Mucosa of stomach (tissue), 1 donor: ENCODE results near the gene EXOC6B.

Source experiments
- H3K27me3 ChIP-seq: one replicate; pipeline ENCODE4 v1.7.0; 2013; ENCODE audit warnings: mild to moderate bottlenecking, low read length; ENCODE audit not compliant: control insufficient read depth, insufficient read depth
- H3K36me3 ChIP-seq: one replicate; pipeline ENCODE4 v1.7.0; 2013; ENCODE audit warnings: low read length; ENCODE audit not compliant: control insufficient read depth, insufficient read depth
- H3K4me1 ChIP-seq: one replicate; pipeline ENCODE4 v1.7.0; 2013; ENCODE audit warnings: mild to moderate bottlenecking, low read length; ENCODE audit not compliant: control insufficient read depth, insufficient read depth
- H3K4me3 ChIP-seq: one replicate; pipeline ENCODE4 v1.7.0; 2013; ENCODE audit warnings: low read length
- H3K9ac ChIP-seq: one replicate; pipeline ENCODE4 v1.7.0; 2013; ENCODE audit warnings: mild to moderate bottlenecking, low read length, moderate library complexity
- H3K9me3 ChIP-seq: one replicate; pipeline ENCODE4 v1.7.0; 2013; ENCODE audit warnings: mild to moderate bottlenecking, low read length, moderate library complexity; ENCODE audit not compliant: control insufficient read depth
- donor health status: Pancreatic carcinoma.

Gene EXOC6B

DNA sequence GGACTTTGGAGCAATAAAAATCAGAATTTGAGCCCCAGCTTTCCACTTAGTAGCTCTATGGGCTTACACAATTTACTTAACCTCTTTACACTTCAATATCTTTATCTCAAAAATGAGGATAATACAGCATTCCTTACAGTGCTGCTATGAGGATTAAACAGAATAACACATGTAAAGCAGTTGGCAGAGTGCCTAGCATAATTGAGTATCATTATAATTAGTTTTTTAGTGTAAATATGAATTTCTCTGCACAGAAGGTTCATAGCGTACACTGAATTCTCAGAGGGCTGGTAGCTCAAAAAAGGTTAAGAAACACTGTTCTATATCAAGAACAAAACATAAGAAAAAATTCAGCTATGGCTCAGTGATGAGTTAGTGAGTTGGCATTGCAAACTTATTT, 487.8 kb downstream of the EXOC6B start:
- Histone ChIP-seq H3K4me3 (no peak overlapping the region), H3K9ac (no peak overlapping the region), H3K36me3 (no peaks in the 10 kb centered on the region), H3K27me3 (no peaks in the 10 kb centered on the region), H3K9me3 (no peaks in the 10 kb centered on the region), H3K4me1 (no peaks in the 10 kb centered on the region)

DNA sequence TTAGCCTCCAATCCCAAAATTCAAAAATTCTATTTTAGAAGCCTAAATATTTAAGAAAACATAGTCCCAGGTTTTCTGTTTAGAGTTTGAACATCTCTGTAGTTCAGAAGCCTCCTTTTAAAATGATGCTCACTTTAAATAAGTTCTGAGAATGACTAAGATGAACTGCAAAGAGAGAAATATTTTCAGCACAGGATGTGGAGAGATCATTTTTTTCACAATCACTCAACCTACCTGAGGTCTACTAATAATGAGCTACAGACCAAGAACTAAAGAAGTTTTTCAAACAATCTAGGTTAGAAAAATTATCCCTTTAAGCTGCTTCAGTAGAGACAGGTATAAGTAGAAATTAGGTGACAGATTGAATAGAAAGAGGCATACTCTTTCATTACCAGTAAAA, 493.1 kb downstream of the EXOC6B start:
- Histone ChIP-seq H3K36me3 (no peaks in the 10 kb centered on the region), H3K9me3 (no peaks in the 10 kb centered on the region), H3K9ac (no peak overlapping the region), H3K4me3 (no peak overlapping the region), H3K27me3 (no peaks in the 10 kb centered on the region), H3K4me1 (no peaks in the 10 kb centered on the region)

DNA sequence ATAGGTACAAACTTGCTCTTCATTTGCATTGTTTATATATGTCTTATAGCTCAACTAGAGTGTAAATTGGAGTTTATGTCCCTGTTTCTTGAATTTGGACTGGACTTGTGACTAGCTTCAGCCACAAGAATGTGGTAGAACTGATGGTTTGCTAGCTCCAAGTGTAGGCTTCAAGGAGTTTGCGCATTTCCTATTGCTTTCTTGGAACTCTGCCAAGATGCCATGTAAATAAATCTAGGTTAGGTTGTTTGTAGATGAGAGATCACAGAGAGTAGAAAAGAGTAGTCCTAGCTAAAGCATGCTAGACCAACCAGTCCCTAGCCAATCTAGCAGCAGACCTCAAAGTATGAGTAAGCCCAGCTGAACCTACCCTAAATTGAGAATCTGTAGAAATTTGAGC, 495.2 kb downstream of the EXOC6B start:
- Histone ChIP-seq H3K36me3 (no peaks in the 10 kb centered on the region), H3K9me3 (no peaks in the 10 kb centered on the region), H3K4me3 (no peak overlapping the region), H3K4me1 (no peaks in the 10 kb centered on the region), H3K27me3 (no peaks in the 10 kb centered on the region), H3K9ac (no peak overlapping the region)

DNA sequence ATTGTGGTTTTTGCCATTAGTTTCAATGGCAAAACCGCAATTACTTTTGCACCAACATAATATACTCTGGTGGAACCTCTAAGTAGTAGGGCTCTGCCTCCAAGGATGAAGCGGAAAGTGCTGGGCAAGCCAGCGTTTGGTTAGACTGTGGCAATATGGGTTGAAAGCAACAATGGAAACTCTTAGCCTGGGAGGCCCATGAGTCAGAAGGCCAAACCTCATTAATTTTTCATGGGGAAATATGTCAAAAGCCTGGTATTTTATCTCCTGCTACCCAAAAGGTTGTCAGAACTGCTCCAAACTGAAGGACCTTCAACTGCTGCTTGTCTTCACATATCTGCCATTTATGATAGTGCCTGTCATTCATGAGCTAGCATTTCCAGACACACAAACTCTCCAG, 499.1 kb downstream of the EXOC6B start:
- H3K4me3 ChIP-seq: no peak overlapping the region
- no peaks in the 10 kb centered on the region for H3K27me3 ChIP-seq
- H3K9ac ChIP-seq: no peak overlapping the region
- H3K9me3 ChIP-seq: no peaks in the 10 kb centered on the region
- H3K4me1 ChIP-seq: no peaks in the 10 kb centered on the region
- H3K36me3 ChIP-seq: no peaks in the 10 kb centered on the region

DNA sequence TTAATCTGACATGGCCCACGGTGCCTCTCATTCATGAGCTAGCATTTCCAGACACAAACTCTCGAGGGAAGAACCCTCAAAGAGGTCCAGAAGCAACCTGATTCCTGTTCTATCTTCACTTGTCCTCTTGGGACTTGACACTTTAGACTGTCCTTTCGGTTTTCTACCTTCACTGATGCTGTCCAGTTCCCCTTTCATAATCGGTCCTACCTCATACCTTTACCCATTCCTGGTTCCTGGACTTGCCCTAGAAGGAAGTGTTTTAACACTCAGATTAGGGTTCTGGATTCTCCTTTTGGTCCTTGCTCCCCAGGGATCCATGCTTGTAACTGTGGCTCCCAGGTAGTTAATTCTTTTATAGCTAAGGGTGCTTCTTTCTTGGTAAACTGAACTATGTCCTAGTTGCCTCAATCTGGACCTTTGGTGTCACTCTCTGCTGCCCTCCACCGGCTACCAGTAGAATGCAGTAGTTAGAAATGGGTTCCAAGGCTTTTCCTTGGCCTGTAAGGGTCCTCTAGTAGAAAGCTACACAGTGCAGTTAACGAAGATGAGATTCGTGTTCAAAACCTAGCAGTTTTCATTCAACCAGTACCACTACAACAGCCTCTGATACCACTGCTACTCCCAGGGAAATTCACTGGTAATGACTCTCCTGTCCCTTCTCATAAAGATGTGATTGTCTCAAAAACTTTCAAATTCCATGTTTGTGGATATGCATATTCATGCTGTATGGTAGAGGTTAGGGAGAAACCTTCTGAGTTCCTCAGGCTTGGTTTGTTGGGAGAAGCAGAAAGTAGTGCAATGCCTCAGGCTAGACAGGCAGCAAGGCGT, 500.0 kb downstream of the EXOC6B start:
- H3K9ac ChIP-seq: no peak overlapping the region
- H3K4me1 ChIP-seq: no peaks in the 10 kb centered on the region
- no peaks in the 10 kb centered on the region for H3K36me3 ChIP-seq
- no peaks in the 10 kb centered on the region for H3K9me3 ChIP-seq
- H3K4me3 ChIP-seq: no peak overlapping the region
- H3K27me3 ChIP-seq: no peaks in the 10 kb centered on the region

DNA sequence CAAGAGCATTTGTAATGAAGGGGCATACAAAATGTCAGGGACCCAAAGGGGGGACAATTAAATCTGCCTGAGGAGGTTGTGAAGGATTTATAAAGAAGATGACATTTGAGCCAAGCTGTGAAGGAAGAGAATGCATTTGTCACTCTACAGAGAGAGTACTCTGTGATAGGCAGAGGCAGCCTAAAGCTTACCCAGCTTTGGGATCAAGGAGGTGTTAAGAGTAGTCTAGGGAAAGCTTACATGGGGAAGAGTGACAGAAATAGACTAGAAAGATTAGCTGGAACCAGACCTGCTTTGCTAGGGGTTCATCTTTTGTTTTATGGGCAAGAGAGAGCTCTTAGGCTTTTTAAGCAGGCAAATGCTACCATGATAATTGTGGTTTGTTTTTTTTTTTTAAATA, 509.1 kb downstream of the EXOC6B start:
- H3K4me3 ChIP-seq: no peak overlapping the region
- H3K27me3 ChIP-seq: no peaks in the 10 kb centered on the region
- H3K9ac ChIP-seq: no peak overlapping the region
- H3K9me3 ChIP-seq: no peaks in the 10 kb centered on the region
- no peaks in the 10 kb centered on the region for H3K4me1 ChIP-seq
- H3K36me3 ChIP-seq: no peaks in the 10 kb centered on the region

DNA sequence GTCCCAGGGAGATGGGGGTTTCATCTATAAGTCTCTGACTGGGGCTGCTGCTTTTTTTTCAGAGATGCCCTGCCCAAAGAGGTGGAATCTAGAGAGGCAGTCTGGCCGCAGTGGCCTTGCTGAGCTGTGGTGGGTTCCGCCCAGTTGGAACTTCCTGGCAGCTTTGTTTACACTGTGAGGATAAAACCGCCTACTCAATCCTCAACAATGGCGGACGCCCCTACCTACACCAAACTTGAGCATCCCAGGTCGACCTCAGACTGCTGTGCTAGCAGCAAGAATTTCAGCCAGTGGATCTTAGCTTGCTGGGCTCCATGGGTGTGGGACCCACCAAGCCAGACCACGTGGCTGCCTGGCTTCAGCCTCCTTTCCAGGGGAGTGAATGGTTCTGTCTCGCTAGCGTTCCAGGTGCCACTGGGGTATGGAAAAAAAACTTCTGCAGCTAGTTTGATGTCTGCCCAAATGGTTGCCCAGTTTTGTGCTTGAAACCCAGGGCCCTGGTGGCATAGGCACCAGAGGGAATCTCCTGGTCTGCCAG, 525.6 kb downstream of the EXOC6B start:
- Histone ChIP-seq H3K27me3 (no peaks in the 10 kb centered on the region), H3K9me3 (no peaks in the 10 kb centered on the region), H3K4me1 (no peaks in the 10 kb centered on the region), H3K4me3 (no peak overlapping the region), H3K9ac (no peak overlapping the region), H3K36me3 (no peaks in the 10 kb centered on the region)

DNA sequence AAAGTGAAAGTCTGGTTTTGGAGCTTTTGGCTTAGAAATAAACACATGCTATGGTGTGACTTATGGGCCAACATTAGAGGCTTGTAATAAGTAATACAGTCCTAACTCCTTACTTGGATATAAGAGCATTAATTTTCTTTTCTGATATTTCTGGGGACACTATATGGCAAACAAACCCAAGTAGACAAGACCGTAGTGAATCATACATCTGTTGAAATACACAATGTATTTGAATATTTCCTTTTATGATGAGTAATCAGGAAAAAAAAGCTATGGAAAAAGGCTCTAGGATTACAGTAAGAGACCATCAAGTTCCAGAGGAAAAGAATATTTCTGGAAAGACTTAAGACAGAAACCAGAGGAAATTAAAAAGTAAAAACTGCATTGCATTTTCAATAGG, 532.2 kb downstream of the EXOC6B start:
- no peak overlapping the region for H3K4me3 ChIP-seq
- H3K27me3 ChIP-seq: no peaks in the 10 kb centered on the region
- no peak overlapping the region for H3K9ac ChIP-seq
- no peaks in the 10 kb centered on the region for H3K36me3 ChIP-seq
- H3K4me1 ChIP-seq: no peaks in the 10 kb centered on the region
- no peaks in the 10 kb centered on the region for H3K9me3 ChIP-seq

DNA sequence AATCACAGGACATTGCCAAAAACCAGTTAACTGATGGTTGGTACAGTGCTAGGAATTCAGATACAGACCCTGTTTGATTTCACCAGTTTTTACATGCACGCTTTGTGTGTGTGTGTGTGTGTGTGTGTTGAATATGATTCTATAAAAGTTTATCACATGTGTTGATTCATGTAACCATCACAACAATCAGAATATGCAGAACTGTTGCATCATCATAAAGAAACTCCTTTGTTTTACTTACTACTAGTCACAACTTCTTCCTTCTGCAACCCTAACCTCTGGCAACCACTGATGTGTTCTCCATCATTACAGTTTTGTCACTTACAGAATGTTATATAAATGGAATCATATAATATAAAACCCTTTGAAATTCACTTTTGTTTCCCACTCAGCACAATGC, 533.4 kb downstream of the EXOC6B start:
- H3K9me3 ChIP-seq: no peaks in the 10 kb centered on the region
- H3K9ac ChIP-seq: no peak overlapping the region
- H3K4me1 ChIP-seq: no peaks in the 10 kb centered on the region
- no peaks in the 10 kb centered on the region for H3K36me3 ChIP-seq
- no peak overlapping the region for H3K4me3 ChIP-seq
- no peaks in the 10 kb centered on the region for H3K27me3 ChIP-seq

DNA sequence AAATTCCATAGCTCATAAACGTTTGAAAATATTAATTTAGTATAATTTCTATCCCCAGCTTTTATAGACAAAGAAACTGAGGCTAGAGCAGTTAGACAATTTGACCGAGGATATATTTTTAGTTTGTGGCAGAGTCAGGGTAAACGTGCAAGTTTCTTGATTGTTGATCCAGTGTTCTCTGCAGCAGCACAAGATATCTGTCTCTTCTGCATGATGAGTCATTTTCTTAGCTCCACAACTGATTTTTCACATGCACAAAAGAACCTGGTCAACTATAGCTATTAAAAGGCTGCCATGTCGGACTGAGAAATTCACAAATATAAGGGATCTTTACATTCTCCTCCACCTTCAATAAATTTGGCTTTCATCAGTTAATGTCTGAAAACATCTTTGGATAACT, 534.8 kb downstream of the EXOC6B start:
- Histone ChIP-seq H3K9ac (no peak overlapping the region), H3K36me3 (no peaks in the 10 kb centered on the region)

DNA sequence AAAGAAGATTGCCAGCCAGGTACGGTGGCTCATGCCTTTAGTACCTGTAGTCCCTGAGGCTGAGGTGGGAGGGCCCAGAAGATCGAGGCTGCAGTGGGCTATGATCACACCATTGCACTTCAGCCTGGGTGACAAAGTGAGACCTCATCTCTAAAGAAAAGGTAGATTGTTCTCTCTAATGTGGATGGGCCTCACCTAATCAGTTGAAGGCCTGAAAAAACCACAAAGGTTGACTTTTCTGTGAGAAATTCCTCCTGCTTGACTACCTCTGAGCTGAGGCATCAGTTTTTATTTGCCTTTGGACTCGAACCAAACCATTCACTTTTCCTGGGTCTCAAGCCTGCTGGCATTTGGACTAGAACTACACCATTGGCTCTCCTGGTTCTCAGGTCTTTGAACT, 536.1 kb downstream of the EXOC6B start:
- no peaks in the 10 kb centered on the region for H3K4me1 ChIP-seq
- no peaks in the 10 kb centered on the region for H3K9me3 ChIP-seq
- H3K4me3 ChIP-seq: no peak overlapping the region
- H3K36me3 ChIP-seq: no peaks in the 10 kb centered on the region
- H3K27me3 ChIP-seq: no peaks in the 10 kb centered on the region
- H3K9ac ChIP-seq: no peak overlapping the region

More for the DNA sequence above, 534.8 kb downstream of the EXOC6B start:
- Histone ChIP-seq H3K4me1 (no peaks in the 10 kb centered on the region), H3K9me3 (no peaks in the 10 kb centered on the region), H3K27me3 (no peaks in the 10 kb centered on the region), H3K4me3 (no peak overlapping the region)

DNA sequence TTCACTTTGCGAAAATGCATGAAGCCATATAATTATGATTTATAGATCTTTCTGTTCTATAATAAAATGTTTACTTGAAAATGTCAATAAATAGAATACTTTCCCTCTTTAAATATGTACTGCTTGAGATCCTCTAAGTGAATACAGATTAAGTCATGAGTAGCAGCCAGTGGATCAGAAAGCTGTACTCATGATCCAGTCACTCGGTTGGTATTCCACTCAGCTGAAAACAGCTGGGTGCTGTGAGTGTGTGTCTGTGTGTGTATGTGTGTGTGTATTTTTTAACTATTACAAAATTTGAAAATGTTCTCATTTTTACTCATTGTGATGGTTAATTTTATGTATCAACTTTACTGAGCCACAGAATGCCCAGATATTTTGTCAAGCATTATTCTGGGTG, 536.5 kb downstream of the EXOC6B start:
- Histone ChIP-seq H3K9me3 (no peaks in the 10 kb centered on the region), H3K9ac (no peak overlapping the region), H3K4me3 (no peak overlapping the region), H3K27me3 (no peaks in the 10 kb centered on the region), H3K4me1 (no peaks in the 10 kb centered on the region), H3K36me3 (no peaks in the 10 kb centered on the region)
